ENCODE measurements around the gene RSPRY1. TPM values are rescaled to one million over a fixed set of nuclear protein-coding genes. Genes with fewer than 3 reads are reported as not detected.

Gene RSPRY1
- total RNA-seq, 1 experiment from 2014 or later, result 24.9 TPM

DNA sequence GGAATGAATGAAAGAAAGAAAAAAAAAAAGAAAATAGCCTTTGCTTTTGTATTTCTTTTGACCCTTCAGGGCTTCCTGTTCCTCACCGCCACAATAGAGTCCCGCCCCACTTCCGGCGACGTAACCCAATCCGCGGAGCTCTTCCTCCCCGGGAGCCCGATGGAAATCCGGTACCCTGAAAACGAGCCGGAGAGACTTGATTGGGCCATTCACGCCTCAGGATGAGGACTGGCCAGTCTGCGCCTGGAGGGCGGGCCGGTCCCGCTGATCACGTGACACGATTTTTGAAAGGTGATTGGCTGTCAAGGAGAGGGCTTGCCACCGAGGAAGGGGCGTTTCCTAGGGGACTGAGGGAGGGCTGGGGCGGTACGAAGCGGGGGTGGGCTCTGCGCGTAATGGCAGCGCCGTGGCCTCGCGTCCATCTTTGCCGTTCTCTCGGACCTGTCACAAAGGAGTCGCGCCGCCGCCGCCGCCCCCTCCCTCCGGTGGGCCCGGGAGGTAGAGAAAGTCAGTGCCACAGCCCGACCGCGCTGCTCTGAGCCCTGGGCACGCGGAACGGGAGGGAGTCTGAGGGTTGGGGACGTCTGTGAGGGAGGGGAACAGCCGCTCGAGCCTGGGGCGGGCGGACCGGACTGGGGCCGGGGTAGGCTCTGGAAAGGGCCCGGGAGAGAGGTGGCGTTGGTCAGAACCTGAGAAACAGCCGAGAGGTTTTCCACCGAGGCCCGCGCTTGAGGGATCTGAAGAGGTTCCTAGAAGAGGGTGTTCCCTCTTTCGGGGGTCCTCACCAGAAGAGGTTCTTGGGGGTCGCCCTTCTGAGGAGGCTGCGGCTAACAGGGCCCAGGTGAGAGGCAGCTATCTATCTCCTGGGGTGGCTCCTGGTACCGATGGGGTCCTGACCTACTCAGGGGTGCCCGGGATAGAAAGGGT lies at the start of gene RSPRY1, which contains the start of gene PSME3IP1 (continued):
- TF ChIP-seq SIN3A (IDR thresholded peaks at IDR 0.05; ENCODE audit: low read depth), result peak; percentile 66
- TF ChIP-seq, protein P1, sequence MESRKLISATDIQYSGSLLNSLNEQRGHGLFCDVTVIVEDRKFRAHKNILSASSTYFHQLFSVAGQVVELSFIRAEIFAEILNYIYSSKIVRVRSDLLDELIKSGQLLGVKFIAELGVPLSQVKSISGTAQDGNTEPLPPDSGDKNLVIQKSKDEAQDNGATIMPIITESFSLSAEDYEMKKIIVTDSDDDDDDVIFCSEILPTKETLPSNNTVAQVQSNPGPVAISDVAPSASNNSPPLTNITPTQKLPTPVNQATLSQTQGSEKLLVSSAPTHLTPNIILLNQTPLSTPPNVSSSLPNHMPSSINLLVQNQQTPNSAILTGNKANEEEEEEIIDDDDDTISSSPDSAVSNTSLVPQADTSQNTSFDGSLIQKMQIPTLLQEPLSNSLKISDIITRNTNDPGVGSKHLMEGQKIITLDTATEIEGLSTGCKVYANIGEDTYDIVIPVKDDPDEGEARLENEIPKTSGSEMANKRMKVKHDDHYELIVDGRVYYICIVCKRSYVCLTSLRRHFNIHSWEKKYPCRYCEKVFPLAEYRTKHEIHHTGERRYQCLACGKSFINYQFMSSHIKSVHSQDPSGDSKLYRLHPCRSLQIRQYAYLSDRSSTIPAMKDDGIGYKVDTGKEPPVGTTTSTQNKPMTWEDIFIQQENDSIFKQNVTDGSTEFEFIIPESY (IDR thresholded peaks at IDR 0.05; ENCODE audit: extremely low read depth, insufficient replicate concordance, low read length), result no peak
- peak; percentile 64; the same call in 1 of the 2 replicates for TF ChIP-seq POLR2AphosphoS5 (IDR thresholded peaks at IDR 0.05; ENCODE audit: low read depth, low read length)

DNA sequence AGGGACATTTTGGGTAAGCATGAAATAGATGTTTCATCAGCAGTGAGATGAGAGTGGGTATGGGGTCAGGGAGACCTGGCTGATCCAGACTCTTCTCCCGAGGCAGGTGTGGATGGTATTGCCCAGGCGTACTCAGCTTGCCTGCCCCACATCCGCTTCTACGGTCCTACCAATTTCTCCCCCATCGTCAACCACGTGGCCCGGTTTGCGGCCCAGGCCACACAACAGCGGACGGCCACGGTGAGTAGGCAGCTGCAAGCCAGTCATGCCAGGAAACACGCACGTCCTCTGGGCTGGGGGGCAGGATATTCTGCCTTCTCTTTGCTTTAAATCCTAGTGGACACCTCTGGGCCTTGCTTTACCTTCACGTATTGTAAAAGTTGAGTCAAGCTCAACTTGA lies 49.1 kb upstream of the RSPRY1 start:
- Histone ChIP-seq H3K27ac (ENCODE audit: low read depth, low read length) (no peak overlapping the region), H3K9me2 (ENCODE audit: insufficient read depth) (no peaks in the 10 kb centered on the region), H3K36me3 (ENCODE audit: control insufficient read depth in 1 of 2, insufficient read depth in 2 of 2, low read length in 2 of 2) (no peaks in the 10 kb centered on the region), H3K4me3 (replicated peaks in 1 of 2; ENCODE audit: low read depth in 1 of 2, low read length in 2 of 2) (no peak overlapping the region), H2AFZ (ENCODE audit: low read depth, low read length, poor library complexity, severe bottlenecking) (no peak overlapping the region), H3K9me3 (ENCODE audit: control insufficient read depth in 1 of 2, insufficient read depth in 1 of 2, low read depth in 1 of 2, low read length in 2 of 2) (no peaks in the 10 kb centered on the region), H3K9ac (ENCODE audit: low read length) (no peak overlapping the region), H3K4me2 (ENCODE audit: low read length) (no peak overlapping the region), H4K20me1 (ENCODE audit: insufficient read depth) (no peaks in the 10 kb centered on the region), H3K4me1 (ENCODE audit: control insufficient read depth in 1 of 2, insufficient read depth in 2 of 2, low read length in 2 of 2) (no peaks in the 10 kb centered on the region; a peak in 1 of 4 replicates), H3K27me3 (ENCODE audit: insufficient read depth, low read length) (no peaks in the 10 kb centered on the region), H3K79me2 (ENCODE audit: insufficient read depth, low read length) (no peaks in the 10 kb centered on the region)
- POLR2A ChIA-PET, result no interaction called here
- TF ChIP-seq ZFX (IDR thresholded peaks at IDR 0.05) (no peak), MAX (IDR thresholded peaks at IDR 0.05) (no peak), CEBPB (IDR thresholded peaks at IDR 0.05; ENCODE audit: low read depth) (no peak), JUND (IDR thresholded peaks at IDR 0.05) (no peak), CBX3 (IDR thresholded peaks at IDR 0.05; ENCODE audit: low read depth) (no peak), EZH2phosphoT487 (IDR thresholded peaks at IDR 0.05; ENCODE audit: borderline replicate concordance) (no peak), POLR2AphosphoS5 (IDR thresholded peaks at IDR 0.05; ENCODE audit: low read depth, low read length) (no peak), FOSL1 (IDR thresholded peaks at IDR 0.05; ENCODE audit: low read depth) (no peak), POLR2A (IDR thresholded peaks at IDR 0.05; ENCODE audit: borderline replicate concordance, extremely low read depth, insufficient read depth, insufficient read length) (no peak), SRF (IDR thresholded peaks at IDR 0.05; ENCODE audit: low read depth) (no peak), SIN3A (IDR thresholded peaks at IDR 0.05; ENCODE audit: low read depth) (no peak)
- TF ChIP-seq, protein P2, sequence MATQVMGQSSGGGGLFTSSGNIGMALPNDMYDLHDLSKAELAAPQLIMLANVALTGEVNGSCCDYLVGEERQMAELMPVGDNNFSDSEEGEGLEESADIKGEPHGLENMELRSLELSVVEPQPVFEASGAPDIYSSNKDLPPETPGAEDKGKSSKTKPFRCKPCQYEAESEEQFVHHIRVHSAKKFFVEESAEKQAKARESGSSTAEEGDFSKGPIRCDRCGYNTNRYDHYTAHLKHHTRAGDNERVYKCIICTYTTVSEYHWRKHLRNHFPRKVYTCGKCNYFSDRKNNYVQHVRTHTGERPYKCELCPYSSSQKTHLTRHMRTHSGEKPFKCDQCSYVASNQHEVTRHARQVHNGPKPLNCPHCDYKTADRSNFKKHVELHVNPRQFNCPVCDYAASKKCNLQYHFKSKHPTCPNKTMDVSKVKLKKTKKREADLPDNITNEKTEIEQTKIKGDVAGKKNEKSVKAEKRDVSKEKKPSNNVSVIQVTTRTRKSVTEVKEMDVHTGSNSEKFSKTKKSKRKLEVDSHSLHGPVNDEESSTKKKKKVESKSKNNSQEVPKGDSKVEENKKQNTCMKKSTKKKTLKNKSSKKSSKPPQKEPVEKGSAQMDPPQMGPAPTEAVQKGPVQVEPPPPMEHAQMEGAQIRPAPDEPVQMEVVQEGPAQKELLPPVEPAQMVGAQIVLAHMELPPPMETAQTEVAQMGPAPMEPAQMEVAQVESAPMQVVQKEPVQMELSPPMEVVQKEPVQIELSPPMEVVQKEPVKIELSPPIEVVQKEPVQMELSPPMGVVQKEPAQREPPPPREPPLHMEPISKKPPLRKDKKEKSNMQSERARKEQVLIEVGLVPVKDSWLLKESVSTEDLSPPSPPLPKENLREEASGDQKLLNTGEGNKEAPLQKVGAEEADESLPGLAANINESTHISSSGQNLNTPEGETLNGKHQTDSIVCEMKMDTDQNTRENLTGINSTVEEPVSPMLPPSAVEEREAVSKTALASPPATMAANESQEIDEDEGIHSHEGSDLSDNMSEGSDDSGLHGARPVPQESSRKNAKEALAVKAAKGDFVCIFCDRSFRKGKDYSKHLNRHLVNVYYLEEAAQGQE (IDR thresholded peaks at IDR 0.05; ENCODE audit: low read depth), result no peak
- no peak for ATAC-seq
- intact Hi-C loops (cut with micrococcal nuclease), result no loop called here
- BruUV-seq (replicated peaks), result no TSS peak
- no peak for DNase-seq (ENCODE audit: low read depth, low spot score)
- RAD21 ChIA-PET (ENCODE audit: low non-redundant PET in 1 of 2, low total read pairs in 2 of 2, uncharacterized antibody in 2 of 2, unreplicated experiment in 2 of 2), result no interaction called here
- CTCF ChIA-PET, result no interaction called here

All from HCT116 (cell line).